ENCODE data around the gene PCDHA6. TPM values are rescaled to one million over a fixed set of nuclear protein-coding genes. Genes with fewer than 3 reads are reported as not detected.
"Not testable (repeated sequence)": the region's sequence is repeated elsewhere in the genome, so short reads cannot be mapped to it uniquely, and the experiment has no call there.

PCDHA6 gene
- total RNA-seq, 1 experiment from 2014 or later: not detected

DNA sequence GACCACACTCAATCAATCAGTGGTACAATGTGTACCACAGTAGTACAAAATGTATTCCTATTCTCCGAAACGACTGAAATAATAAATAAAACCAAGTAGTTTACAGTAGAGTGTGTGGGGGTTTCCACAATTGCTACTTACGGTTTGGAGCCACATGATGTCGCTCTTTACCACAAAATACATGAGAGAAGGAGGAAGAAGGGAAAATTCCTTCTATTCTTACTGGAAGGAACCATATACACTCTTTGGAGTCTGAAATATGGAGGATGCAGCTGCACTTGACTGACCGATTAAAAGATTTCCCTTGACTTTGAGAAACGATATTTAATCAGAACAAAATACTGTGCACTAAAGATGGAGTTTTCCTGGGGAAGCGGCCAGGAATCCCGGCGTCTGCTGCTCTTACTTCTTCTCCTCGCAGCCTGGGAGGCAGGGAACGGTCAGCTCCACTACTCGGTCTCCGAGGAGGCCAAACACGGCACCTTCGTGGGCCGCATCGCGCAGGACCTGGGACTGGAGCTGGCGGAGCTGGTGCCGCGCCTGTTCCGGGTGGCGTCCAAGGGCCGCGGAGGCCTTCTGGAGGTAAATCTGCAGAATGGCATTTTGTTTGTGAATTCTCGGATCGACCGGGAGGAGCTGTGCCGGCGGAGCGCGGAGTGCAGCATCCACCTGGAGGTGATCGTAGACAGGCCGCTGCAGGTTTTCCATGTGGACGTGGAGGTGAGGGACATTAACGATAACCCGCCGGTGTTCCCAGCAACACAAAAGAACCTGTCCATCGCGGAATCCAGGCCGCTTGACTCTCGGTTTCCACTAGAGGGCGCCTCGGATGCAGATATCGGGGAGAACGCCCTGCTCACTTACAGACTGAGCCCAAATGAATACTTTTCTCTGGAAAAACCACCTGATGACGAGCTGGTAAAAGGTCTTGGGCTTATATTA, 20.7 kb upstream of the PCDHA6 start, which contains the start of gene PCDHA4:
Gene PCDHA4, plus strand, starts transcription at position 235 of the 942 bp plus-strand sequence.
- H3K27ac ChIP-seq (ENCODE audit: low read depth, low read length): no peak within 1 kb of the TSS
- H3K9ac ChIP-seq (ENCODE audit: low read length): no peak within 1 kb of the TSS
- H2AFZ ChIP-seq (ENCODE audit: low read depth, low read length, poor library complexity, severe bottlenecking): no peak within 1 kb of the TSS
- ATAC-seq (peak; percentile 65), DNase-seq (ENCODE audit: low read depth, low spot score) (no peak)
- H3K4me1 ChIP-seq (ENCODE audit: control insufficient read depth in 1 of 2, insufficient read depth in 2 of 2, low read length in 2 of 2): no peaks in the 10 kb centered on the region
- TF ChIP-seq CTCF (IDR thresholded peaks at IDR 0.05 in 2 of 3, conservative IDR thresholded peaks at IDR 0.05 in 1 of 3; ENCODE audit: borderline replicate concordance in 1 of 3, insufficient read depth in 1 of 3, low read depth in 2 of 3, low read length in 2 of 3) (peak; percentile 6 to 60 (median 57); a peak in 4 of 6 replicates), RAD21 (IDR thresholded peaks at IDR 0.05; ENCODE audit: low read depth) (peak; percentile 36; the same call in 1 of the 2 replicates), EGR1 (IDR thresholded peaks at IDR 0.05; ENCODE audit: low read depth) (no peak)
- no peaks in the 10 kb centered on the region for H4K20me1 ChIP-seq (ENCODE audit: insufficient read depth)
- H3K36me3 ChIP-seq (ENCODE audit: control insufficient read depth in 1 of 2, insufficient read depth in 2 of 2, low read length in 2 of 2): no peaks in the 10 kb centered on the region
- H3K4me2 ChIP-seq (ENCODE audit: low read length): no peak within 1 kb of the TSS
- no peak within 1 kb of the TSS for H3K4me3 ChIP-seq (replicated peaks in 1 of 2; ENCODE audit: low read depth in 1 of 2, low read length in 2 of 2)
- peaks cover 0 to 5% of the 10 kb centered on the region in 2 experiments; a peak in 2 of 4 replicates for H3K9me3 ChIP-seq (ENCODE audit: control insufficient read depth in 1 of 2, insufficient read depth in 1 of 2, low read depth in 1 of 2, low read length in 2 of 2)
- no peaks in the 10 kb centered on the region for H3K9me2 ChIP-seq (ENCODE audit: insufficient read depth)
- ChIA-PET CTCF (interaction anchor here (0.9 kb wide), 2 partner anchors 8 to 234 kb away, joined by 3 read pairs; no protein-coding TSS in a partner anchor), RAD21 (ENCODE audit: low non-redundant PET in 1 of 2, low total read pairs in 2 of 2, uncharacterized antibody in 2 of 2, unreplicated experiment in 2 of 2) (no interaction called here), POLR2A (no interaction called here)
- intact Hi-C loops (cut with micrococcal nuclease): no loop called here
- H3K79me2 ChIP-seq (ENCODE audit: insufficient read depth, low read length): no peaks in the 10 kb centered on the region
- no TSS peak for BruUV-seq (replicated peaks)
- H3K27me3 ChIP-seq (ENCODE audit: insufficient read depth, low read length): no peaks in the 10 kb centered on the region

DNA sequence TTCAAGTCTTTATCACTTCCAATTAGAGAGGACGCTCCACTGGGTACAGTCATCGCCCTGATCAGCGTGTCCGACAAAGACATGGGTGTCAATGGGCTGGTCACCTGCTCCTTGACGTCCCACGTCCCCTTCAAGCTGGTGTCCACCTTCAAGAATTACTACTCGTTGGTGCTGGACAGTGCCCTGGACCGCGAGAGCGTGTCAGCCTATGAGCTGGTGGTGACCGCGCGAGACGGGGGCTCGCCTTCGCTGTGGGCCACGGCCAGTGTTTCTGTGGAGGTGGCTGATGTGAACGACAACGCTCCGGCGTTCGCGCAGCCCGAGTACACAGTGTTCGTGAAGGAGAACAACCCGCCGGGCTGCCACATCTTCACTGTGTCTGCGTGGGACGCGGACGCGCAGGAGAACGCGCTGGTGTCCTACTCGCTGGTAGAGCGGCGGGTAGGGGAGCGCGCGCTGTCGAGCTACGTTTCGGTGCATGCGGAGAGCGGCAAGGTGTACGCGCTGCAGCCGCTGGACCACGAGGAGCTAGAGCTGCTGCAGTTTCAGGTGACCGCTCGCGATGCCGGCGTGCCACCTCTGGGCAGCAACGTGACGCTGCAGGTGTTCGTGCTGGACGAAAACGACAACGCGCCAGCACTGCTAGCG, 19.4 kb upstream of the PCDHA6 start:
- CTCF ChIA-PET: interaction anchor here (0.9 kb wide), 1 partner anchor 10 kb away, joined by 3 read pairs; no protein-coding TSS in a partner anchor
- H3K27ac ChIP-seq (ENCODE audit: low read depth, low read length); H3K4me1 ChIP-seq (ENCODE audit: control insufficient read depth in 1 of 2, insufficient read depth in 2 of 2, low read length in 2 of 2); H3K9me3 ChIP-seq (ENCODE audit: control insufficient read depth in 1 of 2, insufficient read depth in 1 of 2, low read depth in 1 of 2, low read length in 2 of 2); H3K9ac ChIP-seq (ENCODE audit: low read length); H3K9me2 ChIP-seq (ENCODE audit: insufficient read depth); intact Hi-C loops (cut with micrococcal nuclease); H3K4me3 ChIP-seq (replicated peaks in 1 of 2; ENCODE audit: low read depth in 1 of 2, low read length in 2 of 2); DNase-seq (ENCODE audit: low read depth, low spot score); H3K79me2 ChIP-seq (ENCODE audit: insufficient read depth, low read length); H3K4me2 ChIP-seq (ENCODE audit: low read length); H3K36me3 ChIP-seq (ENCODE audit: control insufficient read depth in 1 of 2, insufficient read depth in 2 of 2, low read length in 2 of 2); POLR2A ChIA-PET; H3K27me3 ChIP-seq (ENCODE audit: insufficient read depth, low read length); ATAC-seq; H2AFZ ChIP-seq (ENCODE audit: low read depth, low read length, poor library complexity, severe bottlenecking); BruUV-seq (replicated peaks); RAD21 ChIA-PET (ENCODE audit: low non-redundant PET in 1 of 2, low total read pairs in 2 of 2, uncharacterized antibody in 2 of 2, unreplicated experiment in 2 of 2); H4K20me1 ChIP-seq (ENCODE audit: insufficient read depth): not testable (repeated sequence)
